GM12873 (cell line): ENCODE results near the gene MAPK8IP3.

Experiments
- TF ChIP-seq, protein P1 (sequence below): IDR thresholded peaks from 2 replicates; pipeline ENCODE4 v1.5.1; 2012; ENCODE audit warnings: low read depth, mild to moderate bottlenecking, moderate library complexity, low read length, control low read depth; ENCODE audit not compliant: insufficient read depth; ENCODE audit errors: missing control alignments

Gene MAPK8IP3

DNA sequence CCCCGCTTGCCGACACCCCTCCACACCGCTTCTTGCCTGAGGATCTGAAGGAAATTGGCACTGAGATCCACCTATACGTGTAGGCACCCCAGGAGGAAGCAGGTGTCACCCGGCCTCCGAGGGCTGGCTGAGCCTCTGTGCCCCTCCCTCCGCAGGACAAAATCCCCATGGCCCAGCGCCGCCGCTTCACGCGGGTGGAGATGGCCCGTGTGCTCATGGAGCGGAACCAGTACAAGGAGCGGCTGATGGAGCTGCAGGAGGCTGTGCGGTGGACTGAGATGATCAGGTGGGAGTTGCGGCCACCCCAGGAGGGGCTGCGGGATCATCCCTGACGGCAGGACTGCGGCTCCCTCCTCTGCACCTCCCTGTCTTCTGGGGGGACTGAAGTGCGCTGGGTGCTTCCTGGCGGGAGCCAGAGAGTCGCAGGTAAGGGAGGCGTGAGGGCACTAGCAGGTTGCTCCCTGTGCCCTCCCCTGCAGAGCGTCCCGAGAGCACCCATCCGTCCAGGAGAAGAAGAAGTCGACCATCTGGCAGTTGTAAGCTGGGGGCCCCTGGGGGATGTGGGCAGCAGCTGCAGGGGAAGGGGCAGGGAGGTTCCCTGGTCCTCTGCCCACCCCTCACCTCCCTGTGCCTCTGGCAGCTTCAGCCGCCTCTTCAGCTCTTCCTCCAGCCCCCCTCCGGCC is 56.3 kb downstream of the MAPK8IP3 start:
- TF ChIP-seq, protein P1, sequence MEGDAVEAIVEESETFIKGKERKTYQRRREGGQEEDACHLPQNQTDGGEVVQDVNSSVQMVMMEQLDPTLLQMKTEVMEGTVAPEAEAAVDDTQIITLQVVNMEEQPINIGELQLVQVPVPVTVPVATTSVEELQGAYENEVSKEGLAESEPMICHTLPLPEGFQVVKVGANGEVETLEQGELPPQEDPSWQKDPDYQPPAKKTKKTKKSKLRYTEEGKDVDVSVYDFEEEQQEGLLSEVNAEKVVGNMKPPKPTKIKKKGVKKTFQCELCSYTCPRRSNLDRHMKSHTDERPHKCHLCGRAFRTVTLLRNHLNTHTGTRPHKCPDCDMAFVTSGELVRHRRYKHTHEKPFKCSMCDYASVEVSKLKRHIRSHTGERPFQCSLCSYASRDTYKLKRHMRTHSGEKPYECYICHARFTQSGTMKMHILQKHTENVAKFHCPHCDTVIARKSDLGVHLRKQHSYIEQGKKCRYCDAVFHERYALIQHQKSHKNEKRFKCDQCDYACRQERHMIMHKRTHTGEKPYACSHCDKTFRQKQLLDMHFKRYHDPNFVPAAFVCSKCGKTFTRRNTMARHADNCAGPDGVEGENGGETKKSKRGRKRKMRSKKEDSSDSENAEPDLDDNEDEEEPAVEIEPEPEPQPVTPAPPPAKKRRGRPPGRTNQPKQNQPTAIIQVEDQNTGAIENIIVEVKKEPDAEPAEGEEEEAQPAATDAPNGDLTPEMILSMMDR, result no peak

DNA sequence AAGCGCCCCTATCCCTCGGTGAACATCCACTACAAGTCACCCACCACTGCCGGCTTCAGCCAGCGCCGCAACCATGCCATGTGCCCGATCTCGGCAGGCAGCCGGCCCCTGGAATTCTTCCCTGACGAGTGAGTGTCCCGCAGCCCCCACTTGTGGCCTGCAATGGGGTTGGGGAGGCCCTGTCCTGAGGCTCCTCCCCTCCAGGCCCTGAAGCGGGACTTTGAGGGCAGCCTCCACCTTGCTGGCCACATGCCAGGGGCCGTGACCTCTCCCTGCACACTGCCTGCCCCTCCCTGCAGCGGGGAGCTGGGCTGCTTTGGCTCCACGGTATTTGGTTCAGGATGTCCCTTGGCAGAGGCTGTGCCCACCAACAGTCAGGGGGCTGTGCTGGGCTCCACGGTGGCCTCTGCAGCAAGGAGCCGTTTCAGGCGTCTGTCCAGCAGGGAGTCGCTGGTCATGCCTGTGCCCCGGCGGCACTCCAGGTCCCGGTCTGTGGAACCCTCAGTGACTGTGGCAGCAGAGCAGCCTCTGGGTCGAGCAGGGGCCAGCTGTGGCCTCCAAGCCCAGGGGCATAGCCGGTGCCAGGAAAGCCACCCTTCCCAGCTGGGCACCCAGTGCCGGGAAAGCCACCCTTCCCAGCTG is 57.0 kb downstream of the MAPK8IP3 start:
- TF ChIP-seq, protein P1, result no peak

DNA sequence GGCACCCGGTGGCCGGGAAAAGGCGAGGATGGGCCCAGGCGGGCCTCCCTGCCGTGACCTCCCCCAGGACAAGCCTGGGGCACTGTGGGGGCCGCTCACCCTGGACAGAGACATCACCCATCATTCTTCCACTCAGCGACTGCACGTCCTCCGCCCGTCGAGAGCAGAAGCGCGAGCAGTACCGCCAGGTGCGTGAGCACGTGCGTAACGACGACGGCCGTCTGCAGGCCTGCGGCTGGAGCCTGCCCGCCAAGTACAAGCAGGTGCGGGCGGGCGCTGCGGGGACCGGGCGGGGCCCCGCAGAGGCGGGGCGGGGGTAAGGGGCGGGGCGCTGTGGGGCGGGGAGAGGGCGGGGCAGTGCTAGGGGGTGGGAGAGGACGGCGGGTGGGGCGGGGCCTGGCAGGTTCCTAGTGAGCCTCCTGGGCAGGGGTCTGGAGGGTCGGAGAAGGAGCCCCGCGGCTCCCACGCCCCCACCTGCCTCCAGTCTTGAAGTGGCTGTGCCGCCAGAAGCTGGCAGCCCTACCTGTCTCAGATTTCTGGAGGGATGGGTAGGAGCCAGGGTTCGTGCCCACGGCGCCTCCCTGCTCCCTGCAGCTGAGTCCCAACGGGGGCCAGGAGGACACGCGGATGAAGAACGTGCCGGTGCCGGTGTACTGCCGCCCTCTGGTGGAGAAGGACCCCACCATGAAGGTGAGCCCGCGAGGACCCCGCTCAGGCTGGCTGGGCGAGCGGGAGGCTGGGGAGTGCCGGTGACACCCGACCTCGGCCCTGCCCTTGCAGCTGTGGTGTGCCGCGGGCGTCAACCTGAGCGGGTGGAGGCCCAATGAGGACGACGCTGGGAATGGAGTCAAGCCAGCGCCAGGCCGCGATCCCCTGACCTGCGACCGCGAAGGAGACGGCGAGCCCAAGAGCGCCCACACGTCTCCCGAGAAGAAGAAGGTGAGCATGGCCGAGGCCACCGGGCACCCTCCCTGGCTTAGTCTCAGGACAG is 57.8 kb downstream of the MAPK8IP3 start:
- TF ChIP-seq, protein P1, result no peak

DNA sequence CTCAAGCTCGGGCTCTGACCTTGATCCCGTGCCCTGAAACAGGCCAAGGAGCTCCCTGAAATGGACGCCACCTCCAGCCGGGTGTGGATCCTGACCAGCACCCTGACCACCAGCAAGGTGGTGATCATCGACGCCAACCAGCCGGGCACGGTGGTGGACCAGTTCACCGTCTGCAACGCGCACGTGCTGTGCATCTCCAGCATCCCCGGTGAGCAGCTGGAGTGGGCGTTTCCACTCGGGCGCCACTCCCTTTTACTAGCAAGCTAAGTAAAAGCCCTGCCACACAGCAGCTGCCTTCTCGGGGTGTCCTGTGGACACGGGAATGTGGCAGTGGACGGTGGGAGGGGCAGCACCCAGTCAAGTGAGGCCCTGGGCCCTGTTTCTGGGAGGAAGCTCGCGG is 59.0 kb downstream of the MAPK8IP3 start:
- TF ChIP-seq, protein P1, result no peak

DNA sequence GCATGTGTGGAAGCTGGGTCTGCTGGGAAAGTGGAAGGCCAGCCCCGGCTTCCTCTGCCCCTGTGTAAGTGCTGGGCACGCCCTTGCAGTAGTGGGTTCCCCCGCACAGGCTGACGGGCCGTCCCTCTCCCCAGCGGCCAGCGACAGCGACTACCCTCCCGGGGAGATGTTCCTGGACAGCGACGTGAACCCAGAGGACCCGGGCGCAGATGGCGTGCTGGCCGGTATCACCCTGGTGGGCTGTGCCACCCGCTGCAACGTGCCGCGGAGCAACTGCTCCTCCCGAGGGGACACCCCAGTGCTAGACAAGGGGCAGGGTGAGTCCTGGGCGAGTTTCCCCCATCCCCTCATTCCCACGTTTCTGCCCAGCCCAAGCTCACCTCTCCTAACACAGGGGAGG is 59.8 kb downstream of the MAPK8IP3 start:
- TF ChIP-seq, protein P1, result no peak

DNA sequence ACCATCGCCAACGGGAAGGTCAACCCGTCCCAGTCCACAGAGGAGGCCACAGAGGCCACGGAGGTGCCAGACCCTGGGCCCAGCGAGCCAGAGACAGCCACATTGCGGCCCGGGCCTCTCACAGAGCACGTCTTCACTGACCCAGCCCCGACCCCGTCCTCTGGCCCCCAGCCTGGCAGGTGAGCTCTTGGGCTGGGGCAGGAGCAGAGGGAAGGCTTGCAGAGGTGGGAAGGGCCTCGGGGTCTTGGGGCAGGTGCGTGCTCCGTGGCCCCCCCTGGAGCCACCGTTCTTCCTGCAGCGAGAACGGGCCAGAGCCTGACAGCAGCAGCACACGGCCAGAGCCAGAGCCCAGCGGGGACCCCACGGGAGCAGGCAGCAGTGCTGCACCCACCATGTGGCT is 60.2 kb downstream of the MAPK8IP3 start:
- TF ChIP-seq, protein P1, result no peak

DNA sequence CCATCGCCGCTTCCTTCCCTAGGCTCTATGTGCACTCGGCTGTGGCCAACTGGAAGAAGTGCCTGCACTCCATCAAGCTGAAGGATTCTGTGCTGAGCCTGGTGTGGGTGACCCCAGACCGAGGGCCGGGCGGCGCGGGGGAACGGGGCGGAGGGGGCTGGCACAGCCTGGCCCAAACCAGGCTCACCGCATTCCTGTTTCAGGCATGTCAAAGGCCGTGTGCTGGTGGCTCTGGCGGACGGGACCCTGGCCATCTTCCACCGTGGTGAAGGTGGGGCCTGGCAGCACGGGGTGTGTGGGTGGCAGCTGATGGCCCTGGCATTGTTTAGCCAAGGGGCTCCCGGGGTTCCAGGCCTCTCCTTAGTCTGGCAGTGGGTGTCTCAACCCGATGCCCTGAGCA is 60.7 kb downstream of the MAPK8IP3 start:
- TF ChIP-seq, protein P1, result no peak
